K562 (cell line): Measurements from ENCODE around the gene TUBGCP5. TPM values are rescaled to one million over a fixed set of nuclear protein-coding genes. Genes with fewer than 3 reads are reported as not detected.

Experiments
- E4F1 ChIP-seq: fragments of 250-450 bp; sonication (Bioruptor Pico); IDR thresholded peaks from 2 replicates; pipeline ENCODE4 v1.5.0; 2021; ENCODE audit warnings: mild to moderate bottlenecking, borderline replicate concordance
- HCFC1 ChIP-seq: IDR thresholded peaks from 2 replicates; pipeline ENCODE4 v1.6.1; 2012; ENCODE audit warnings: low read depth, low read length, improper control_type of control experiment
- HDAC6 ChIP-seq: IDR thresholded peaks from 2 replicates; pipeline ENCODE4 v1.6.1; 2012; ENCODE audit warnings: low read depth, mild to moderate bottlenecking, control low read depth, inconsistent platforms, low read length, moderate library complexity
- JUNB ChIP-seq: fragments of 450-650 bp; formaldehyde crosslinking; conservative IDR thresholded peaks from 2 replicates; pipeline ENCODE4 v1.4.0; 2020; ENCODE audit warnings: mild to moderate bottlenecking
- MNT ChIP-seq, 2 experiments: fragments of 450-650 bp; conservative IDR thresholded peaks; 2 replicates each; pipeline ENCODE4 v1.6.1; 2017; ENCODE audit warnings: mild to moderate bottlenecking in 2 of 2, moderate library complexity in 2 of 2
- NR2F6 ChIP-seq: fragments of 450-650 bp; formaldehyde crosslinking; IDR thresholded peaks from 2 replicates; pipeline ENCODE4 v1.4.0; 2020; ENCODE audit warnings: mild to moderate bottlenecking
- OTX1 ChIP-seq: fragments of 450-650 bp; formaldehyde crosslinking; IDR thresholded peaks from 2 replicates; pipeline ENCODE4 v1.4.0; 2022; ENCODE audit warnings: mild to moderate bottlenecking
- SMARCB1 ChIP-seq: IDR thresholded peaks from 2 replicates; pipeline ENCODE4 v1.6.1; 2011; ENCODE audit warnings: improper control_type of control experiment, low read depth; ENCODE audit not compliant: insufficient read length
- ZBTB11 ChIP-seq, 3 experiments: fragments of 200-800 bp in 1 of 3; fragments of 250-450 bp in 1 of 3; fragments of 450-650 bp in 1 of 3; sonication (Bioruptor Pico) in 1 of 3; sonication (Bioruptor generic) in 1 of 3; formaldehyde crosslinking in 1 of 3; IDR thresholded peaks; 2 replicates each; pipeline versions ENCODE4 v1.6.1 to v1.8.0; 2016 to 2022; ENCODE audit warnings: mild to moderate bottlenecking in 2 of 3, missing genetic modification characterization in 2 of 3, missing compliant biosample characterization in 1 of 3, moderate library complexity in 1 of 3
- ZNF644 ChIP-seq: fragments of 200-800 bp; sonication (Bioruptor generic); IDR thresholded peaks from 2 replicates; pipeline ENCODE4 v1.6.1; 2016; ENCODE audit warnings: low read depth, missing genetic modification characterization, missing compliant biosample characterization
- polyA plus RNA-seq, 8 experiments: library from polyadenylated mRNA; depleted of rRNA in 4 of 8; stranded (reverse) in 5 of 8; unstranded in 3 of 8; fragments of >200 nt; fragmentation: Nextera tagmentation in 2 of 8; fragmentation: Illumina TruSeq in 1 of 8; extraction: Ambion mirVana in 2 of 8; extraction: Trizol in 1 of 8; gene quantifications; 2 replicates each; pipeline versions ENCODE4 v1.2.1 to v1.2.3, GENCODE V29; 2011 to 2014; ENCODE audit warnings: inconsistent platforms in 1 of 8, missing spikeins in 1 of 8
- total RNA-seq, 7 experiments: library from RNA; depleted of rRNA in 6 of 7; stranded (reverse); fragments of >200 nt in 6 of 7; fragmentation: Illumina TruSeq in 2 of 7; extraction: Trizol in 2 of 7; gene quantifications; 2 replicates each; pipeline versions ENCODE4 v1.2.1 to v1.2.3, GENCODE V29; 2011 to 2021; ENCODE audit warnings: low replicate concordance in 1 of 7
- TF ChIP-seq, protein P1 (sequence below): IDR thresholded peaks from 2 replicates; pipeline ENCODE4 v1.6.1; 2011; ENCODE audit warnings: borderline replicate concordance, low read depth, mild to moderate bottlenecking, moderate library complexity, low read length; ENCODE audit not compliant: insufficient read depth, poor library complexity, severe bottlenecking
- TF ChIP-seq, protein P2 (sequence below): IDR thresholded peaks from 3 replicates; pipeline ENCODE4 v1.6.1; 2011; ENCODE audit warnings: borderline replicate concordance, mild to moderate bottlenecking, moderate library complexity; ENCODE audit not compliant: insufficient read length; ENCODE audit errors: extremely low read depth

TUBGCP5 gene
- total and polyA plus RNA-seq, 9 of the 15 experiments (the other 6 are each of a cell fraction or from before 2014, with no cell fraction given) = 5.8 to 33.9 (median 23.2) TPM

GRCh38 chr15:23039143-23039916, at the start of gene TUBGCP5 (continued):
- TF ChIP-seq, protein P1, sequence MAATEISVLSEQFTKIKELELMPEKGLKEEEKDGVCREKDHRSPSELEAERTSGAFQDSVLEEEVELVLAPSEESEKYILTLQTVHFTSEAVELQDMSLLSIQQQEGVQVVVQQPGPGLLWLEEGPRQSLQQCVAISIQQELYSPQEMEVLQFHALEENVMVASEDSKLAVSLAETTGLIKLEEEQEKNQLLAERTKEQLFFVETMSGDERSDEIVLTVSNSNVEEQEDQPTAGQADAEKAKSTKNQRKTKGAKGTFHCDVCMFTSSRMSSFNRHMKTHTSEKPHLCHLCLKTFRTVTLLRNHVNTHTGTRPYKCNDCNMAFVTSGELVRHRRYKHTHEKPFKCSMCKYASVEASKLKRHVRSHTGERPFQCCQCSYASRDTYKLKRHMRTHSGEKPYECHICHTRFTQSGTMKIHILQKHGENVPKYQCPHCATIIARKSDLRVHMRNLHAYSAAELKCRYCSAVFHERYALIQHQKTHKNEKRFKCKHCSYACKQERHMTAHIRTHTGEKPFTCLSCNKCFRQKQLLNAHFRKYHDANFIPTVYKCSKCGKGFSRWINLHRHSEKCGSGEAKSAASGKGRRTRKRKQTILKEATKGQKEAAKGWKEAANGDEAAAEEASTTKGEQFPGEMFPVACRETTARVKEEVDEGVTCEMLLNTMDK = no peak
- TF ChIP-seq HCFC1 (peak; percentile 45), MNT (conservative IDR thresholded peaks at IDR 0.05) (peak; percentile 51 to 76; a peak in 2 of 4 replicates), JUNB (CRISPR knock-in tag) (no peak), ZBTB11 (CRISPR knock-in tag; IDR thresholded peaks at IDR 0.05) (peak in 1 of 3 experiments; percentile 72; a peak in 2 of 6 replicates), ZNF644 (tag) (no peak), SMARCB1 (no peak), E4F1 (CRISPR knock-in tag) (no peak), OTX1 (no peak), HDAC6 (peak; percentile 83; the same call in 1 of the 2 replicates), NR2F6 (CRISPR knock-in tag) (no peak)
- TF ChIP-seq, protein P2, sequence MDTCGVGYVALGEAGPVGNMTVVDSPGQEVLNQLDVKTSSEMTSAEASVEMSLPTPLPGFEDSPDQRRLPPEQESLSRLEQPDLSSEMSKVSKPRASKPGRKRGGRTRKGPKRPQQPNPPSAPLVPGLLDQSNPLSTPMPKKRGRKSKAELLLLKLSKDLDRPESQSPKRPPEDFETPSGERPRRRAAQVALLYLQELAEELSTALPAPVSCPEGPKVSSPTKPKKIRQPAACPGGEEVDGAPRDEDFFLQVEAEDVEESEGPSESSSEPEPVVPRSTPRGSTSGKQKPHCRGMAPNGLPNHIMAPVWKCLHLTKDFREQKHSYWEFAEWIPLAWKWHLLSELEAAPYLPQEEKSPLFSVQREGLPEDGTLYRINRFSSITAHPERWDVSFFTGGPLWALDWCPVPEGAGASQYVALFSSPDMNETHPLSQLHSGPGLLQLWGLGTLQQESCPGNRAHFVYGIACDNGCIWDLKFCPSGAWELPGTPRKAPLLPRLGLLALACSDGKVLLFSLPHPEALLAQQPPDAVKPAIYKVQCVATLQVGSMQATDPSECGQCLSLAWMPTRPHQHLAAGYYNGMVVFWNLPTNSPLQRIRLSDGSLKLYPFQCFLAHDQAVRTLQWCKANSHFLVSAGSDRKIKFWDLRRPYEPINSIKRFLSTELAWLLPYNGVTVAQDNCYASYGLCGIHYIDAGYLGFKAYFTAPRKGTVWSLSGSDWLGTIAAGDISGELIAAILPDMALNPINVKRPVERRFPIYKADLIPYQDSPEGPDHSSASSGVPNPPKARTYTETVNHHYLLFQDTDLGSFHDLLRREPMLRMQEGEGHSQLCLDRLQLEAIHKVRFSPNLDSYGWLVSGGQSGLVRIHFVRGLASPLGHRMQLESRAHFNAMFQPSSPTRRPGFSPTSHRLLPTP = no peak
